Inflammatory macrophage treated with lipopolysaccharide for 4 hours (primary cell): ENCODE data around the gene CEACAM19.
"Not testable (repeated sequence)": the region's sequence is repeated elsewhere in the genome, so short reads cannot be mapped to it uniquely, and the experiment has no call there.

Source experiments
- DNase-seq: peaks from one replicate; pipeline ENCODE4 v3.0.0-alpha.2; 2020

CEACAM19 gene

GRCh38 chr19:44677019-44677811 is 5.9 kb downstream of the CEACAM19 start:
- DNase-seq = peak; percentile 62

DNA sequence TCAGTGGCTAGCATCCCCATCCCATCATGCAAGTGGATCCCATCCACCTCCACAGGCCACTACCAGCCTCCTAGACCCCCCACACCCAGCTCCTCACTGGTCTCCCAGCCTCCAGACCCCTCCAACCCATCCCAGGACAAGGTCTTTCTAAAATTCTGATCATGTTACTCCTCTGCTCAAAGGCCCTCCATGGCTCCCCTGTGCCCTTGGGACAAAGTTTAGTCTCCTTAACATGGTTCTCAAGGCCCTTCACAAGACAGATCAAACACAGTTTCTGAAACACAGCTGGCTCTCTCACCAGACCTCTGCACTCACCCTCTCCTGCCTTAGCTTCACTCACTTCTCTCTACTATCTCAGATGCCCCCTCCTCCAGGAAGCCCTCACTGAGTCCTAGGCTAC is 9.3 kb downstream of the CEACAM19 start:
- no peak for DNase-seq

GRCh38 chr19:44681992-44682790 is 10.9 kb downstream of the CEACAM19 start:
- DNase-seq = no peak

DNA sequence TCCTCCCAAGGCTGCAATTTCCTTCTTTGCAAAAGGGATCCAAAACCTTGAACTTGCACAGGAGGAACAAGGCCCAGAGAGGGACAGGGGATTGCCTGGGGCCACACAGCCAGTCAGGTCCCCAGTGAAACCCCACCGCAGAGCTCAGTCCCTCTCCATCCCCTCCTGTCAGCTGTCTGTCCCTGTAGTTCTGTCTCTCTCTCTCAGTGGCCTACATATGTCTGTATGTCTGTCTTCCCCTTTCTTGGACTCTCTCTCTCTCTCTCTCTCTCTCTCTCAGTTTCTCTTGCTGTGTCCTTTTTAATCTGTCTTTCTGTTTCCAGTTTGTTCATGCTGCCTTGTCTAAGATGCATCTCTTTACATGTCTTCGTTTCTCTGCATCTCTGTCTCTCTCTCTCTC is 11.5 kb downstream of the CEACAM19 start:
- peak; percentile 54 for DNase-seq

DNA sequence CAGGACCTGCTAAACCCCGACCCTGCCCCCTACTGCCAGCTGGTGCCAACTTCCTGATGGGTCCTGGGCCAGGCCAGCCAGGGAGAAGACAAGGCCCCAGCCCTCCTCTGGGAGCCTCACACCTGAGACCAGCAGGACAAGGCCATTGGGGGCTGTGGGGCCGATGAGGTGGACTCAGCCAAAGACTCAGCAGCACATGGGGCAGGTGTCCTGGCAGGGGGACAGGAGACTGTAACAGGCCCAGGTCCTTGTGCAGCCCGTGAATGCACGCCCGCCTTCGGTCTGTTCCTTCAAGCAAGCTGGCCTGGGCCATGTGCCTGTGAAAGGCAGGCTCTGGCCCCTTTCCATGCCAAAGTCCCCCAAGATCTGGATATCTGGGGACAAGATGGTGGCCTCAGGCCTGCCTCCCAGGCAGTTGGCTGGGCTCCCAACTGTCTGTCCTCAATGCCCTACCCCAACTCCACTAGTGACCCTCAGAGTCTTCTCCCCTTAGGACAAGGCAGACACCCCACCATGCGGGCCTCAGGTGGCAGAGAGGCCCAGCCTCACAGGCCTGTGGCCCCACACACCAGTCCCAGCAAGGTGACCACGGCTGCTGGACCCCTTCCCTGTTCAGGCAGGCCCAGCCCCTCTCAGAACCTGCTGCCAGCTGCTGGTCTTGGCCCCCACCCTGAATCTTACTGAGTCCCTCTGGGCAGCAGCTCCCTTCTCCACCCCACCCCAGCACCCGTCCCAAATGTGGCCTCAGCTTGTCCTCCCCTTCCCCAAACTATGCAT is 12.3 kb downstream of the CEACAM19 start:
- DNase-seq = no peak

GRCh38 chr19:44684396-44684795 is 13.1 kb downstream of the CEACAM19 start:
- DNase-seq = not testable (repeated sequence)

GRCh38 chr19:44684892-44685863 is 13.9 kb downstream of the CEACAM19 start:
- DNase-seq = peak; percentile 76

DNA sequence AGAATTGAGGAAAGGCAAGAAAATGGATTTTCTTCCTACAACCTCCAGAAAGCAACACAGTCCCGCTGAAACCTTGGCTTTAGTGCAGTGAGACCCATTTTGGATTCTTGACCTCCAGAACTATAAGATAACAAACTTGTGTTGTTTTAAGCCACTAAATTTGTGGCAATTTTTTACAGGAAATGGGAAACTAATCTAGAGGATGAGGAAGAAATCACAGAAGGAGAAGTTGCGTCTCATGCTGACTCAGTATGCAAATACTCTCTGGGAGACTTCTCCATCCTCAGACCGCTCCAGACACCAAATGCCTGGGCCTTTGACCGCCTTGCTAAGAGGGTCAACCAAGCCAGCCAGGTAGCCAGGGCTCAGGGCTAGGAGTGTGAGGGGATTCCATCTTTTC is 14.6 kb downstream of the CEACAM19 start:
- DNase-seq = peak; percentile 93

- no peak for DNase-seq
Measured at GRCh38 chr19:44686896-44687295, 15.6 kb downstream of the CEACAM19 start.

DNA sequence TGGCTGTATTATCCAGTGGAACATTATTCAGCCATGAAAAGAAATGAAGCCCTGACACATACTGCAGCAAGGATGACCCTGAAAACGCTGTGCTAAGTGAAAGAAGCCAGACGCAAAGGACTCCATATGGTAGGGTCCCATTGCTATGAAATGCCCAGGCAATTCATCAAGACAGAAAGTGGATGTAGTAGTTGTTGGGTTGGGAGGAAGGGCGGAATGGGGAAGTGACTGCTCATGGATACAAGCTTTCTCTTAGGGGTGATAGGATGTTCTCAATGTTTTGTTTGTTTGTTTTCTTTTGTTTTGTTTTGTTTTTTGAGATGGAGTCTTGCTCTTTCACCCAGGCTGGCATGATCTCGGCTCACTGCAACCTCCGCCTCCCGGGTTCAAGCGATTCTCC is 16.6 kb downstream of the CEACAM19 start:
- peak; percentile 76 for DNase-seq

- DNase-seq = peak; percentile 66
Measured at GRCh38 chr19:44689290-44690130, 18.2 kb downstream of the CEACAM19 start.

GRCh38 chr19:44690131-44690440 is 18.8 kb downstream of the CEACAM19 start:
- no peak for DNase-seq

GRCh38 chr19:44692379-44692721 is 21.1 kb downstream of the CEACAM19 start:
- no peak for DNase-seq

DNA sequence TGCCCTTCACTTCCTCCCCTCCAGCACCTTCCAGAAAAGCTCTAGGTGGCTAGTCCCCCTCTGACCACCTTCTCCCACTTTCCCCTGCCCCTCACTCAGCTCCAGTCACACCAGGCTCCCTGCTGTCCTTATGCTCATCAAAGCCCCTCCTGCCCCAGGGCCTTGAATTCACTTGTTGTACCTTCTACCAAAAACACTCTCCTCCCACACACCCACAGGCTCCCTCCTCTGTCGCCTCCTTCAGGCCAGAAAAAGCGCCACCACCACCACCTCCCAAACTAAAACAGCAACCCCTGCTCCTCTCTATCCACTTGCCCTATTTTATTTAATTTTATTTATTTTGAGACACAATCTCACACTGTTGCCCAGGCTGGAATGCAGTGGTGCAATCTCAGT is 22.9 kb downstream of the CEACAM19 start:
- peak; percentile 43 for DNase-seq

- no peak for DNase-seq
Measured at GRCh38 chr19:44696939-44697669, 25.8 kb downstream of the CEACAM19 start.

- no peak for DNase-seq
Measured at GRCh38 chr19:44697670-44698034, 26.4 kb downstream of the CEACAM19 start.

GRCh38 chr19:44698492-44699201 is 27.4 kb downstream of the CEACAM19 start, which contains the start of gene CEACAM16:
TSS of gene CEACAM16 (plus strand) at chr19:44699151. CDS start at chr19:44701457, 2,306 bp downstream.
- DNase-seq = no peak

DNA sequence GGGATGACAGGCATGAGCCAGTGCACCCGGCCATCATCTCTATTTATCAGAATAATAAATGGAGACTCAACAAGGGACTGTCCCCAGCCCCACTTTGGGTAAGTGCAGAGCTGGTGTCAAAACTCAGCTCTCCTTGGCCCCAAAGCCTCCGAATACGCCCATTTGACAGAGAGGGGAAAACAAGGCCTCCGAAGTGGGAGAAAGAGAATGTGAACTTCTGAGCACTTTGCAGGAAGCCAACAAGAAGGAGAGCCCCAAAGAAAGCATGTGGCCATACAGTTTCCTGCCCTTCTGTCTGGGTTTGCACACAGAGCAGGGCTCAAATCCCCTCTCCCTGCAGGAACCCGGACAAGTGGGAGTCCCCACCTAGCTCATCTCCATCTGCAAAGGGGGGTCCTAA is 29.3 kb downstream of the CEACAM19 start:
- DNase-seq = no peak

DNA sequence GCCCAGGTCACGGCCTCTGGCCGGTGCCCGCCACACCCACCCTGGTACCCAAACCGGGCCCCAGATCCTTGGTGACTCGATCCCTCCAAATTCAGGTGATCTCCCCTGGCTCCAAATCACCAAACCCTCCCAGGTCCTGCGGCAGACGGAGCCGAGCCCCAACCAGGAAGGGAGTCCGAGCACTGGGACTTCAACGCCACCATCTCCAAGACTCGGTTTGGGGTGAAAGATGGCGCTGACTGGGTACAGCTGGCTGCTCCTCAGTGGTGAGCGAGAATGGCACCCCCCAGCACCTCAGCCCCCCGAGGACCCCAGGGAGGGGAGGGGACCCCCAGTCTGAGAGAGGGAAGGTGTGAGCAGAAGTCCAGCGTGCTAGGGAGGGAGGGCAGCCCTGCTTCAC is 29.9 kb downstream of the CEACAM19 start:
- DNase-seq = no peak

DNA sequence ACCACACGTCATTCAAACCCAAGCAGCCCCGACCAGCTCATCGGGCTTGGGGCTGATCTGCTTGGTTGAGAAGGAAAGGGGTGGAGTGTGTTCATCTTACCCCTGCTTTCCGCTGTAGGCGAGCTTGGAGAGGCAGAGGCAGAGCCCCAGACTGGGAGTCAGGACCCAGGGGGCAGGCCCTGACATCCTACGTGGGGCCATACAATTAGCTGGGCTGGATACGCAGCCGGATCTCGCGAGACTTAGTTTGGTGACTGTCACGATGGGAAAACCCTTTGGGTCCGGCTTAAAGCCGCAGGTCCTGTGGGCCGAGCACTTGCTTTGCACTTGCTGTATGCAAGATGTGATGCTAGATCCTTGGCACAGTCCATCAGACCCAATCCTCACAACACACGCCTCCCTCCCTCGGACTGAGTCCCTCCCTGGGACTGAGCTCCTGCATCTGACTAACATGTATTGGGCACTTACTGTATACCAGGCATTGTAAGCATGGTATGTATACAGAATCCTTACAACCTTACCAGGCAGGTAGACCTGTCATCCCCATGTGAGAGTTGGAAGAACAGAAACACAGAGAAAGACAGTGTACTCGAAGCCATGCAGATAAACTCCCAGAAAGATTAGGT is 31.4 kb downstream of the CEACAM19 start:
- DNase-seq = no peak
